GM11168 (cell line): ENCODE measurements around the gene ACY1.

Experiments used
- in situ Hi-C: fragments of 300-500 bp; cut with MboI; formaldehyde crosslinking; loops from one replicate; pipeline ENCODE4 v1.12.0; 2022; ENCODE audit warnings: low sequenced_read_pairs; ENCODE audit not compliant: unreplicated experiment

ACY1 gene

DNA sequence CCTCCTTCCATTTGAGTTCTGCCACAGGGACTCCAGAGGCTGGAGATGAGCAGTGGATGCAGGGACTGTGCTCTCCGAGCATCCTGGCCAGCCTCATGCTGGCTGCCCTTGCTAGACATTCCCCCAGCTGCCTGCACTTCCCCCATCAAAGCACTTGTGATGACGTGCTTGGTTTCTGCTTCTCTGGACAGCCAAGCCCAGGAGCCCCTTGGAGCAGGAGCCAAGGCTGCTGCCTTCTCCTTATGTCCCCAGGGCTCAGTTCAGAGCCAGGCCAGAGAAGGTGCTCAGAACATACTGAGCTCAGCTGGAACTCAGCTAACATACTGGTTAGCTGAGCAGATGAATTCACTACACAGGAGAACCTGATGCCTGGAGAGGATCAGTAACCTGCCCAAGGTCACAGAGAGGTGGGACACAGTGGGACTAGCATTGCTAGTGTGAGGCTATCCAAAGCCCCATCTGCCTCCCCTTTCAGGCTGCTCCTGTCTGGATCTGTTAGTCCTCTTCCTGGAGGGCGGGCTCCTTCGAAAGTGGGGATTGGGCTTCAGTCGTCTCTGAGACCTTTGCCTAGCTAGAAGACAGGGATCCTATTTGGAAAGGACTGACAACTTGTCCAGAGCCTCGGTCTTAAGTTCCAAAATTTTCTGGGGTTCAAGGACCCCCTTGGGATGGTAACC lies 20.3 kb upstream of the ACY1 start:
- in situ Hi-C loops: no loop called here

- in situ Hi-C loops: no loop called here
Observed at GRCh38 chr3:51963951-51964451, 19.3 kb upstream of the ACY1 start.

DNA sequence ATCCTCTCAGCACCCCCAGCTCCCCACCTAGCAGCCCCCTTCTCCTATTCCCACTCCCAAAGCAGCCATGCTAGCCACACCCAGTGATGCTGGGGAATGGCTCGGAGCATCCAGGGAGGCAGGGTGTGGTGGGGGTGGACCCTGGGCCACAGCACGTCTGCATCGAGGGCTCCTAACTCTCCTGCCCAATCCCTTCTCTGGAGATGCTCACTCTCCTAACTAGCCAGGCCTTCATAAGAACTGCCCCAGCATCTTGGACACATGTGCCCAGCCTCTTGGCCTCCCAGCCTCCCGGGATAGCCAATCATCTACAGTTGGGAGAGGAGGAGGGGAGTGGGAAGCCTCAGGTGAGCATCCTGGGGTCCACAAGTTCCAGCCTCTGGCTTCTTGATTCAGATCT lies 18.8 kb upstream of the ACY1 start:
- in situ Hi-C loops: no loop called here

DNA sequence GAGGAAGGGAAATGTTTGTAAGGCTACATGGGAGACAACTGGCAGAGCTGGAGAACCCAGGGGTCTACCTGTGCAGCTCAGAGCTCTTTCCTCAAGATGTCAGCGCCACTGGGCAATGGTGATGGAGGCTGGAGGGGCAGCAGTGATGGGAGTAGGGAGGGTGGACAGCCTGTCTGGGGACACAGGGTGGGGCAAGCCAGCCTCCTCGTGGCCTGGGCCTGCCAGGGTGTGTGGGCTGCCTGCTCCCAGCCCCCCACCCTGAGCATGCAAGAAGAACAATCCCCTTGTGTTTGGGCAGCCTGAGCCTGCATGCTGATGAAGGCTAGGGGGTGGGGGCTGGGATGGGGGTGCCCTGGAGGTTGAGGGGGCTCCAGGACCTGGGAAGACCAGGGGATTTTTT lies 17.3 kb upstream of the ACY1 start:
- in situ Hi-C loops: no loop called here

DNA sequence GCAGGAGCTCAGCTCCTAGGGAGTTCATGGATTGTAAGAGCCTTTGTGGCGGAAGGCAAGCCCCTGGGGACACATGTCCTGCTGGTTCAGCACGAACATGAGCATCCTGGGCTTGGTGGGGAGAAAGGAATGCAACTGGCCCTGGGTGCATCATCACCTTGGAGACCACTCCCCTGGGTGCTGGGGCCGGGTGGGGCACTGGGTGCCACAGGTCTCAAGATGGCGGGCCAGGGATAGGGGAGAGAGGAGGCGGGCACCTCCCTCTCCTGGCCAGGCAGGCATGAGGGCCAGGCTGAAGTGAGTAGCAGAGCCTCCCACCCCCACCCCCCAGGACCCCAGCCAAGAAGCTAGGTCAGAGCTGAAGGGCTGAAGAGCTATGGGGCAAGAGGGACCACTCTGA lies 16.8 kb upstream of the ACY1 start:
- in situ Hi-C loops: no loop called here

DNA sequence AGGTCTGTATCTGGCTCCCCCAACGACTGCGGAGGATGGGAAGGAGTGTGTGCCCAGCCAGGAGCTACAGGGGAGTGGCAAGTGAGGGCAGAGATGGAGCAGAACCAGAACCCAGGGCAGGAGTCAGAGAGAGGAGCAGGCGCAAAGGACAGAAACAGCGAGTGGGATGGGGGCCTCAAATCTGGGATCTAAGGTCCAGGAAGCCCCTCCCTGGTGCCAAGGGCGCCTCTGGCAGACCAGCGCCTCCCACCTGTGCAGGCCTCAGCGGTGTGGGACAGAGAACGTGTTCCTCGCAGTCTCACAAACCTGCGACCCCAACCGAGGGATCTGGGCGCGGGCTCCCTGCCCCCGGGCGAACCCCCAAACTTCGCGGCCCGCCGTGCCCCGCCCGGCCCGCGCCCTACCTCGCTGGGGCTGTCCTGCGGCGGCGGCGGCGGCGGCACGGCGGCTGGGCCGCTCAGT lies 16.4 kb upstream of the ACY1 start:
- in situ Hi-C loops: no loop called here

GRCh38 chr3:51967384-51968169 lies 15.8 kb upstream of the ACY1 start, which contains the start of gene PCBP4:
TSS of gene PCBP4 (minus strand) at chr3:51967454. CDS start at chr3:51961240, 6,214 bp downstream.
- in situ Hi-C loops: no loop called here

DNA sequence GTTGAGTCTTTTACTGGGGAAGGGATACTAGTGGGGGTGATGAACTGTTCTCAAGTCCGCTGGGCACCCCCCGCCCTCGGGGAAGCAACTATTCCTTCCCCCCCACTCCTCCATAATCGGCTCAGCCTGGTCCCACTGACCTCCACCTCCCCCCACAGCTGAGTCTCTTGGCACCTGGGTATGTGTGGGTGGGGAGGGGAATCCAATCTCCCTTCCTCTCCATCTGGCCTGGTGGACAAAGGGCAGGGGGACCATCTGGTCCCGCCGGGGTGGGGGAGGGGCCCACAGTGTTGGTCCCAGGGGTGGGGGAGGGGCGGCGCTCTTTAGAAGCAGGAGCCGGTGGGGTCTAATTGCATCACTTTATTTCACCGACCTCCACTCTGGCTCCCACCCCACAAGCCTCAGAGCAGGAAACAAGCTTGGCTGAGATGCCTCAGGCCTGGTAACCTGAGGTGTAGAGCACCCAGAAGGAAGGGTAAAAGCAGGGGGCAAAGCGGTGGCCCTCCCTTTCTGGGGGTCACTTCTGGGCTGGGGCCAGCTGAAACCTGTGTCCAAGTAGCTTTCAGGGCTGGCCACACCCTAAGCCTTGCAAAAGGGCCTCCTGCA lies 15.1 kb upstream of the ACY1 start:
- in situ Hi-C loops: no loop called here

DNA sequence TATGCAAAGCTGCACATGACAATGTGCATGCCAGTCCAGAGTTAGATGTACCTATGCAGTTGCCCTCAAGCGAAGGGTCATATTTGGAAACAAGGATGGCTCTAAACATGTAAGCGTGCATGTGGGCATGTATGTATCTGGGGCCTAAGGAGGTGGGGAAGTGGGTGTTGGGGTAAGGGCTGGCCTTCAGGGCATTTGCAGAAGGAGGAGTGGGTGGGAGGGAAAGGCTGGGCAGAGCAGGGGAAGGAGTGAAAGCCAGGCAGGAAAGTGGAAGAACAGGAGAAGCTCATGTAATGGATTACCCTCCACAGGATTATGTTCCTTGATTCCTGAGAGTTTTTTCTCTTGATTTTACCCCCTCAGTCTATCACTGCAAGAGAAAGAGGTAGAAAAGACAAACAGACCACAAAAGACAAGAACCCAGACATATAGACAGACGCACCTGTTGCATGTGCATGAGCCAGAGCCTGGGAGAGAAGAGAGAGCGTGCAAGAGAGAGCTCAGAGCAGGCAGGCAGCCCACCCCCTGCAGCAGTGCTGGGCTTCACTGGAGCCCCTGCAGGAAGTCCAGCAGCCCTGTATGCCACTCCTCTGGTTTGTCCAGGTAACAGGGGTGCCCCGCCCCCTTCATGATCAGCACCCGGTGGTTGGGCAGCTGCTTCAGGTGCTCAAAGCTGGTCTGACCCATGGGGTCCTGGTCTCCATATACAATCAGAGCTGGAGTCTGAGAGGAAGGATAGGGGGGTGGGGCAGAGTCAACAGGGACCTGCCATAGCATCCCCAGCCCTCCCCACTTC lies 14.3 kb upstream of the ACY1 start:
- in situ Hi-C loops: no loop called here

GRCh38 chr3:51969841-51970240 lies 13.5 kb upstream of the ACY1 start:
- in situ Hi-C loops: no loop called here

DNA sequence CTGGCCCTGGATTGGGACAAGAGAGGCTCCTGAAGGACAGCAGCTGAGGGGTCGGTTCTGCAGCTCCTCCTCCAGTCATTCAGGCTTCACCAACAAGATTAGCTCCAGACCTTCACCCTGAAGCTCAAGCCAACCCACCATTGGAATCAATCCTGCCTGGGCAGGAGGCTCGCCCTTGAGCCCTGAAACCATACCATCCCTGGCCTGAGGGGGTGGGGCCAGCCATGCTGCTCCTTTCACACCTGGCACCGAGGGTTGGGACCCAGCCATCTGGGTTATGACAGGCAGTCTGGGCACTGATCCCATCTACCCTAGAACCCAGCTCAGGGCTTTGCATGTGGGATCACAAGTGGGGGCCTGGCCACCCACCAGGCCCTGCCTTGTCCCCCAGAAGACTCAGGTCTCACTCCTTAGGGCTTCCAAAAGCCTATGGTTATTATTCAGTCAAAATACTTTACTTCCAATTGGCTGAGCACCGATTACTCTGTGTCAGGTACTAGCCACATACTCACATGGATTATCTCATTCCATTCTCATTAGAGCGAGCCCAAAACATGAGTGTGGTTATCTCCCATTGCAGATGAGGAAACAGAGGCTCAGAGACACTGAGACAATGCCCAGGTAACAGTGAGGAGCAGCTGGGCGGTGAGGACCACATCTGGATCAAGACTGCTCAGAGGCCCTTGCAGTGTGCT lies 12.6 kb upstream of the ACY1 start:
- in situ Hi-C loops: no loop called here

- in situ Hi-C loops: no loop called here
Observed at GRCh38 chr3:51971350-51971749, 12.0 kb upstream of the ACY1 start.

- in situ Hi-C loops: no loop called here
Observed at GRCh38 chr3:51974277-51974962, 8.9 kb upstream of the ACY1 start.

- in situ Hi-C loops: no loop called here
Observed at GRCh38 chr3:51974963-51975851, 8.1 kb upstream of the ACY1 start, which contains the start of gene ABHD14A. TSS of gene ABHD14A (plus strand) at chr3:51975064. CDS start at chr3:51975136, 72 bp downstream.

DNA sequence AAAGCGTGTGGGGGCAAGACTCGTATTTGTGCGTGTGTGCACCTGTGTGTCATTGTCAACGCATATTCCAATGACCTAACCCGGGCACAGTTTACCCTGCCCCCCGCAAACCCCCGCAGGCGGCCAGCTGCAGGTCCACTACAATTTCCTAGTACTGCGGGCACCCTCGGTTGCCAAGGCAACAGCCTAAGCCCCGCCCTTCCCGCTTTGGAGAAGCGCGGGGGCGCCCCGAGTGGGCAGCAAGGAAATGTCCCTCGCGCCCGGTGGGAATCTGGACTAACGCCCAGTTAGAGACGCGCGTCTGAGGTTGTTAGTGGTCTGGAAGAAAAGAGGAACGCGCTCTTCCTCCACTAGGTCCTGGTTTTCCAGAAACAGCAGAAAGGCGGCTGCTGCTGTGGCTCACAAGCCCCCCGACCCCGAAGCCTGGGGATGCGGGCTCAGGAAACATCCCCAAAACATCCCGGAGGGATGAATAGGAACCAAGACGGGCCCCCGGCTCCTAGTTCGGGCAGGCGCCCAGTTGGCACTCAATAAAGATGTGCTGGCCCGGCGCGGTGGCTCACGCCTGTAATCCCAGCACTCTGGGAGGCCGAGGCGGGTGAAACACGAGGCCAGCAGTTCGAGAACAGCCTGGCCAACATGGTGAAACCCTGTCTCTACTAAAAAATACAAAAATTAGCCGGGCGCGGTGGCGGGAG lies 7.3 kb upstream of the ACY1 start:
- in situ Hi-C loops: no loop called here

DNA sequence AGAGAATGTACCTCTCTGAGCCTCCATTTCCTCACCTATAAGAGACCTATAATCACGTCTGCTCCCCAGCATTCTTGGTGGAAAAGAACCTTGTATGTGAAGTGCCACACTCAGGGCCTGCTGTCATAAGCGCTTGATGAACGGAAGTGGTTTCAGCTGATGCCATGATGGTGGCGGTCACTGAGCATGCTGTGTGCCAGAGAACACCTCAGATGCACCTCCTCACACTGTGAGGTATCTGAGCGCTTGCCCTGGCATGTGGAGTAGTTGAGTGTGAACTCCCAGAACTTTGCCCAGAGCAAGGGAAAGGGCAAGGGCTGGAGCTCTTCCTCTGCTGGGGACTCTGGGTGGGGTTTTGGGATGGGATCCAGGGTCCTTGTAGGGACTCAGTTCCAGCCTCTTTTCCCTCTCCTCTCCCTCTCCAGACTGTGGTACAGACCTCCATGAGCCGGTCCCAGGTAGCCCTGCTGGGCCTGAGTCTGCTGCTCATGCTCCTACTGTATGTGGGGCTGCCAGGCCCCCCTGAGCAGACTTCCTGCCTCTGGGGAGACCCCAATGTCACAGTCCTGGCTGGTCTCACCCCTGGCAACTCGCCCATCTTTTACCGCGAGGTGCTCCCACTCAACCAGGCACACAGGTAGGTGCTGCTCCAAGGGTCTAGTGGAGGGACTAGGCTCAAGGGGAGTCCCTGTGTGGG lies 5.7 kb upstream of the ACY1 start:
- in situ Hi-C loops: no loop called here

GRCh38 chr3:51978143-51978502 lies 5.2 kb upstream of the ACY1 start:
- in situ Hi-C loops: no loop called here
